ENCODE measurements around the gene TRIO.

DNA sequence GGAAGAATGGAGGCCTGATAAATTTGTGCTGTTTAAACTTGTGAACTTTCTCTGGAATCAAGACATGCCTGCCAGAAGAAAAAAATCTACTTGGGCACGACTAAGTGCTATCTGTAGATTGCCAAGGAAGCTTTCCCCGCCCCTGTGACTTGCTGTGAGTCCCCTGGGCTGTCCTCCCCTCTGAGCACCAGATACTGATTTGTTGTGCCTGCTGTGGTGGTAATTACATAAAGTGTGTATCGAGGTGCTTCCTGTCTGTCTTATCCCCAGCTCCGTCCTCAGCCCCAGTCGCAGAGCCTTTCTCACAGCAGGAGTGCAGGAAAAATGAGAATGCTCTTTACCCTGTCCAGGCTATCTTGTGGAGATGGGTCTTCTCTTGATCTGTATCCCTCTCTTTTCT, 53.9 kb downstream of the TRIO start:
- TF ChIP-seq, protein P1, sequence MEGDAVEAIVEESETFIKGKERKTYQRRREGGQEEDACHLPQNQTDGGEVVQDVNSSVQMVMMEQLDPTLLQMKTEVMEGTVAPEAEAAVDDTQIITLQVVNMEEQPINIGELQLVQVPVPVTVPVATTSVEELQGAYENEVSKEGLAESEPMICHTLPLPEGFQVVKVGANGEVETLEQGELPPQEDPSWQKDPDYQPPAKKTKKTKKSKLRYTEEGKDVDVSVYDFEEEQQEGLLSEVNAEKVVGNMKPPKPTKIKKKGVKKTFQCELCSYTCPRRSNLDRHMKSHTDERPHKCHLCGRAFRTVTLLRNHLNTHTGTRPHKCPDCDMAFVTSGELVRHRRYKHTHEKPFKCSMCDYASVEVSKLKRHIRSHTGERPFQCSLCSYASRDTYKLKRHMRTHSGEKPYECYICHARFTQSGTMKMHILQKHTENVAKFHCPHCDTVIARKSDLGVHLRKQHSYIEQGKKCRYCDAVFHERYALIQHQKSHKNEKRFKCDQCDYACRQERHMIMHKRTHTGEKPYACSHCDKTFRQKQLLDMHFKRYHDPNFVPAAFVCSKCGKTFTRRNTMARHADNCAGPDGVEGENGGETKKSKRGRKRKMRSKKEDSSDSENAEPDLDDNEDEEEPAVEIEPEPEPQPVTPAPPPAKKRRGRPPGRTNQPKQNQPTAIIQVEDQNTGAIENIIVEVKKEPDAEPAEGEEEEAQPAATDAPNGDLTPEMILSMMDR (IDR thresholded peaks at IDR 0.05), result no peak
- TF ChIP-seq EMX1 (CRISPR knock-in tag; IDR thresholded peaks at IDR 0.05) (no peak), ZNF317 (CRISPR knock-in tag; IDR thresholded peaks at IDR 0.05; ENCODE audit: borderline replicate concordance, low read depth) (no peak), NR2C2 (CRISPR knock-in tag; IDR thresholded peaks at IDR 0.05) (no peak), CREB1 (CRISPR knock-in tag; IDR thresholded peaks at IDR 0.05) (no peak), TCF7 (CRISPR knock-in tag; IDR thresholded peaks at IDR 0.05; ENCODE audit: low read depth) (no peak), SOX15 (CRISPR knock-in tag; IDR thresholded peaks at IDR 0.05) (no peak), SMAD3 (CRISPR knock-in tag; IDR thresholded peaks at IDR 0.05; ENCODE audit: borderline replicate concordance) (no peak), FOXP1 (CRISPR knock-in tag; IDR thresholded peaks at IDR 0.05; ENCODE audit: borderline replicate concordance) (no peak)
- TF ChIP-seq, protein P2, sequence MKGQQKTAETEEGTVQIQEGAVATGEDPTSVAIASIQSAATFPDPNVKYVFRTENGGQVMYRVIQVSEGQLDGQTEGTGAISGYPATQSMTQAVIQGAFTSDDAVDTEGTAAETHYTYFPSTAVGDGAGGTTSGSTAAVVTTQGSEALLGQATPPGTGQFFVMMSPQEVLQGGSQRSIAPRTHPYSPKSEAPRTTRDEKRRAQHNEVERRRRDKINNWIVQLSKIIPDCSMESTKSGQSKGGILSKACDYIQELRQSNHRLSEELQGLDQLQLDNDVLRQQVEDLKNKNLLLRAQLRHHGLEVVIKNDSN (CRISPR knock-in tag; IDR thresholded peaks at IDR 0.05), result no peak
